NCI-H510A treated with DMSO at 0.1 percent for 48 hours (cell line): ENCODE results near the gene ZNF584.
"Not testable (repeated sequence)": the region's sequence is repeated elsewhere in the genome, so short reads cannot be mapped to it uniquely, and the experiment has no call there.

Experiments
- DNase-seq: peaks from one replicate; lab custom pipeline; 2025; lab: John Stamatoyannopoulos, UW

ZNF584 gene

DNA sequence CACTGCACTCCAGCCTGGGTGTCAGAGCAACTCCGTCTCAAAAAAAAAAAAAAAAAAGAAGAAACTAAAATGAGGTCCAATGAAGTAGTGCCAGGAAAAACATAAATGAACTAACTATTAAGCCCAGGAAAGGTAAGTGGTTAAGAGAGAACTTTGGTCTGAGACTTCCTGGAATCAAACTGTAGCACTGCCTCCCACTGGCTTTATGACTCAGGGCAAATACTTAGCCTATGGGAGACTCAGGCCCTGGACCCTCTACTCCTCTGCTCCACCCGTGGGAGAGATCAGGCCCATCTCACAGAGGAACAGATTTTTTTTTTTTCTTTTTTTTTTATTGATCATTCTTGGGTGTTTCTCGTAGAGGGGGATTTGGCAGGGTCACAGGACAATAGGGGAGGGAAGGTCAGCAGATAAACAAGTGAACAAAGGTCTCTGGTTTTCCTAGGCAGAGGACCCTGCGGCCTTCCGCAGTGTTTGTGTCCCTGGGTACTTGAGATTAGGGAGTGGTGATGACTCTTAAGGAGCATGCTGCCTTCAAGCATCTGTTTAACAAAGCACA lies 4.5 kb upstream of the ZNF584 start:
- not testable (repeated sequence) for DNase-seq

- no peak for DNase-seq
These were observed 1.4 kb upstream of the ZNF584 start for GRCh38 chr19:58406818-58407657.

DNA sequence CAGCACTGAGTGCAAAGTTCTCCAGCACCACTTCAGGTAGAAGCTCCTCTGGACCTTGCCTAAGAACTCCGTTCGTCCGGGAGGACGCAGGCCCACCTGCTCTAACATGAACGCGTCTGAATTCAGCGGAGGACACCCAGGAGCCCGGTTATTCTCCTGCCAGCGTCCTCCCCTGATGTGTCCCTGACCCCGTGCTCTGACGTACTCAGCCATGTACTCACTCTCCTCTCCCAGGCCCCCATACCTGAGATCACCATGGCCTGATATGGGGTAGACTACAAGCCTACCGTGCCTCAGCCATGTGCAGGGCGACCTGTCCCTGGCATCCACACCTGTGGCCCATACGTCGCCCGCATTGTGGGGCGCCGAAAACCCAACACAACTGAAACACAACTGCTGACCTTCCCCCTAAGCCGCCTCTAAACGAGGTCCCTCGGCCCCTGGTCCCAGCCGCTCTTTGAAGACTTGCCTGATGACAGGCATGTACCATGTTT lies 744 bp upstream of the ZNF584 start:
- DNase-seq = no peak

- peak; percentile 46 for DNase-seq
These were observed 751 bp downstream of the ZNF584 start for GRCh38 chr19:58409010-58409790.

GRCh38 chr19:58416604-58417003 lies 8.2 kb downstream of the ZNF584 start:
- DNase-seq = no peak

GRCh38 chr19:58417071-58417470 lies 8.6 kb downstream of the ZNF584 start:
- DNase-seq = no peak

GRCh38 chr19:58428617-58429016 lies 20.2 kb downstream of the ZNF584 start:
- DNase-seq = no peak

GRCh38 chr19:58429745-58430144 lies 21.3 kb downstream of the ZNF584 start:
- no peak for DNase-seq

DNA sequence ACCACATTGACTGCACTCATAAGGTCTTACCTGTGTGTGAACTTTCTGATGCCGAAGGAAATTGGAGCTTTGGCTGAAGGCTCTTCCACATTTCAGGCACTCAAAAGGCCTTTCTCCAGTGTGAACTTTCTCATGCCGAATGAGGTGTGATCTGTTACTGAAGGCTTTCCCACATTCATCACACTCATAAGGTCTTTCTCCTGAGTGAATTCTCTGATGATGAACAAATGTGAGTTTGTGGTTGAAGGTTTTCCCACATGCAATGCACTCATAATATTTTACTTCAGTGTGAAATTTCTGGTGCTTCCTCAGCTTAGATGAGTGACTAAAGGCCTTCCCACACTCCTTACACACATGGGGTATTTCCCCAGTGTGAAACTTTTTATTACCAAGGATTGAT lies 25.8 kb downstream of the ZNF584 start:
- no peak for DNase-seq

DNA sequence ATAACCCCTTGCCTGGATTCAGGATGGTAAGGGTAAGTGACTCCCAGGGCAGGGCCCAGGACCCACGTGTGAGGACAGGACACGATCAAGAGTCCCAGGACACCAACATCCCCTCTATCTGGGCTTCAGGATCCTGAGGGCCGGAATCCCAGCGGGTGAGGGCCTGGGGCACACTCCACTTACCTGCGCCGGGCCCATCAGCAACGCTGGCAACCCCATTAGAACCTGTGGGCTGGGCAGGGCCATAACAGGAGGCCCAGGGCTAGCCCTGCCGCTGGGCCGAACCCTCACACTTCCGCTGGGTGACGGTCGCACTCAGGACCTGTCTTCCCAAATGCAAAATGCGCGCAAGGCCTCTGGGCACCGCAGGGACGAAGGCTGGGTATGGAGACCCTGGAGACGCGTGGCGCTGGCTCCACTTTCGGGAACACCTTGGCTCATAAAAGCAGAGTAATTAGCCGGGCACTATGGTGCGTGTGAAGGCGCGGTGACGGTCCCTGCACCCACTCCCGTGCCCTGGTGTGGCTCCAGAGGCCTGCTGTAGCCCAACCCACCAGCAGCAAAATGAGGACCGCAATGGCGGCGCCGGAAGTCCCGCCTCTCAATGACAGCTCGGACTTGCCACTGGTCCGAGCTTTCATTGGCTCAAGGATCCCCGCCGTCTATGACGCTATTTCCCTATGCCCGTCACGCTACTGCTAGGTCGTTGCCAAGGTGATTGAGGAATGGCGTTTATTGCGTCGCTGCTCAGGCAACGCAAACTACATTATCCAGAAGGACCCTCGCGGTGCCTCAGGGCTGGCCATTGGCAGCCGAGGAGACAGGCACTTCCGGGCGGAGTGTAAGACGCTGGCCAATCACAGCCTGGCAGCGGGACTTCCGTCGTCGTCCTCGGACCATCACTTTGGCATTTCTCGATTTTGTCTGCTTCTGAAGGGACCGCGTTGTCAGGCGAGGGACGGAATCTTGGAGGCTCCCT lies 31.4 kb downstream of the ZNF584 start, which contains the start of gene ZNF132:
Gene ZNF132, minus strand, starts transcription at position 578 of the 979 bp plus-strand sequence. Its CDS starts 332 bp downstream, at position 246.
- peak; percentile 94 for DNase-seq

GRCh38 chr19:58440556-58440955 lies 32.1 kb downstream of the ZNF584 start:
- DNase-seq = no peak

- not testable (repeated sequence) for DNase-seq
These were observed 34.5 kb downstream of the ZNF584 start for GRCh38 chr19:58442986-58443385.

- DNase-seq = not testable (repeated sequence)
These were observed 40.4 kb downstream of the ZNF584 start for GRCh38 chr19:58448860-58449259.

- not testable (repeated sequence) for DNase-seq
These were observed 41.5 kb downstream of the ZNF584 start for GRCh38 chr19:58449980-58450379.

DNA sequence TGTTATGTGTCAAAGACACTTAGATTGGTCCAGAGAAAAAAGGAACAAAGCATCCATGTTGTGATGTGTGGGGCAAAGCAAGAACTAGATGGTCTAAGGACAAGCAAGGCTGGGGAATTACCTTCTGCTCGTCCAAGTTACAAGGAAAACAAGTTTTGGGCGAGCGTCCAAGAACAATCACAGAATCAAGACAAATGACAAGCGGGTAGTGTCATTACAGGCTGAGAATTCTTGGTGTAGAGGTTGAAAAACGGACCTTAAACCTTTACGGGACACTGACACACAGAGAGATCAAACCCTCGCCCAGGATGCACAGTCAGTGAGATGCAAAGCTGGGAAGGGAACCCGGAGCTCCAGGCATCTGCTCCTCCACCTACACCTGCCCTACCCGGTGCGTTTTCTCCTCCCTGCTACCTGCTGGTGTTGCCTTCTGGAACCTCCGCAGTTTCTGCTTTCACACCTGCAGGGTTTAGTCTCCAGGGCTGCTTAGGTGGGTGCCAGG lies 42.5 kb downstream of the ZNF584 start:
- DNase-seq = peak; percentile 70

DNA sequence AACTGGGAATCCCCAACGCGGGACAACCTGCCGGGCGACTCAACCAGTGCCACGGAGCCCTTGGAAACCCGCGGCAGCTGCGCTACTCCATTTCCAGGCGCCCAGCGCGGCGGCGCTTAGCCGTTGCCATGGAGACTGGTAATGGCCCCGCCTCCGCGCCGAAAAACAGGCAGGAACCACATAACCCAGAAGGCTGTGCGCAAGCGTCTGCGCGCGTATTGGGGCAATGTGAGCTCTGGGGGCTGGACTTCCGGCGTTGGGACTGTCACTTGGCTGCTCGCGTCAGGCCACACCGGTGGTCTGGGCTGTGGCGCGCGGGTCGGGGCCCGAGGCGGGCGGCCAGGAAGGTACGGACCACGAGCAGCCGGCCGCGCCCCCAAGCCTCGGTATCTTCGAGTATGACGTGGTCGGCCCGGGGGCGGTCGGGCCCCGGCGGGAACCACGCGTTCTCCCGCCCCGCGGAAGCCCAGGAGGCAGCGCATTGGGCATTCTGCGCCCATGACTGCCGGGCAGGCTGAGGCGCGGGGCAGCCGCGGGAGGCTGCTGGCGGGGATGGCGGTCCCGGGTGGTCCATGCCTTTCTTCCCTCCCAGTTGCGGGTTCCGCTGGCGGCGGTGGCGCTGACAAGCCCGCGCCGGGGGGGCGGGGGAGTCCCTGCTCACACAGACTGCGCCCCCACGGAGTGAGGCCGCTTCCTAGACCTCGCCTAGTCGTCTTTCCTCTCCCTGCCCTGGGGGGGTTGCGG lies 43.1 kb downstream of the ZNF584 start, which contains the start of gene ZNF324B:
Gene ZNF324B, plus strand, starts transcription at position 265 of the 744 bp plus-strand sequence. CDS start 2,080 bp downstream, outside the sequence.
- DNase-seq = peak; percentile 92

GRCh38 chr19:58453743-58454142 lies 45.3 kb downstream of the ZNF584 start:
- DNase-seq = no peak

- DNase-seq = no peak
These were observed 46.9 kb downstream of the ZNF584 start for GRCh38 chr19:58455306-58455705.

GRCh38 chr19:58456111-58456510 lies 47.7 kb downstream of the ZNF584 start:
- no peak for DNase-seq

DNA sequence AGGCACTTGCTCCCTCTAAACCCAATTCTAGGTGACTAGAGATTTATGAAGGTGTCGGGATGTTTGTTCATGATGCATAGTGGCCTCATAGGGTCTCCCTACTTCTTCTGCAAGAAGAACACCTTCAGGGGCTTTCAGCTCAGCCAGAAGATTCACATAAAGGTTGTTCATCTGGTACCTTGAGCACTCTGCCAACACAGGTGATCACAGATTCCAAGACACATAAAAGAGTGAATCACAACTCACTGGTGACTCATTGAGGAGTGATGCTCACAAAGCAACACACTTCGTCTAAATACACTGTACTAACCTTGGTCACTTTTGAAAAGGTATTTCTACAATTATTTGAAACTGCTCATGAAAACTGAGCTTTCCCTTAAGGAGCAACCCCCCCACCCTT lies 51.6 kb downstream of the ZNF584 start:
- DNase-seq = no peak
